ENCODE results near the gene PPIL6.

PPIL6 gene

GRCh38 chr6:109362102-109362884 is 78.1 kb downstream of the PPIL6 start:
- no peak for DNase-seq
- no CpG with 5 or more reads among the region's 7 CpGs for WGBS (ENCODE audit: extremely low coverage, insufficient coverage, low lambda C conversion rate)
- Histone ChIP-seq H2AK5ac (ENCODE audit: low read length) (no peak overlapping the region), H4K8ac (ENCODE audit: low read depth, low read length) (no peak overlapping the region), H3K36me3 (ENCODE audit: control insufficient read depth, insufficient read depth, low read length) (peaks cover 8% of the 10 kb centered on the region), H3K4me2 (ENCODE audit: low read length) (no peak overlapping the region), H3K56ac (ENCODE audit: low read length) (no peak overlapping the region), H3K27me3 (ENCODE audit: insufficient read depth, low read length, poor library complexity) (no peaks in the 10 kb centered on the region), H3K27ac (ENCODE audit: low read depth, low read length) (no peak overlapping the region), H3K79me2 (ENCODE audit: control insufficient read depth, insufficient read depth, low read length) (no peaks in the 10 kb centered on the region), H3K4me1 (ENCODE audit: control insufficient read depth, low read depth, low read length) (no peaks in the 10 kb centered on the region), H3K79me1 (ENCODE audit: low read length) (peaks cover 4% of the 10 kb centered on the region), H3K9ac (ENCODE audit: low read length) (no peak overlapping the region), H4K5ac (ENCODE audit: low read length) (no peak overlapping the region), H3K18ac (ENCODE audit: low read length) (no peak overlapping the region), H2BK5ac (ENCODE audit: low read length) (no peak overlapping the region), H2BK120ac (ENCODE audit: low read depth, low read length) (no peak overlapping the region), H2BK15ac (replicated peaks; ENCODE audit: low read depth) (no peak overlapping the region), H3K4me3 (ENCODE audit: low read length) (no peak overlapping the region), H3K4ac (ENCODE audit: low read depth, low read length) (no peak overlapping the region), H3K23ac (ENCODE audit: low read length) (no peak overlapping the region)

GRCh38 chr6:109360791-109361190 is 79.6 kb downstream of the PPIL6 start:
- H3K79me1 ChIP-seq (ENCODE audit: low read length) = peaks cover 4% of the 10 kb centered on the region
- H2BK120ac ChIP-seq (ENCODE audit: low read depth, low read length) = no peak overlapping the region
- H2BK15ac ChIP-seq (replicated peaks; ENCODE audit: low read depth) = no peak overlapping the region
- no peak overlapping the region for H2AK5ac ChIP-seq (ENCODE audit: low read length)
- H3K36me3 ChIP-seq (ENCODE audit: control insufficient read depth, insufficient read depth, low read length) = peaks cover 8% of the 10 kb centered on the region
- H4K5ac ChIP-seq (ENCODE audit: low read length) = no peak overlapping the region
- H3K27me3 ChIP-seq (ENCODE audit: insufficient read depth, low read length, poor library complexity) = no peaks in the 10 kb centered on the region
- no peak overlapping the region for H3K56ac ChIP-seq (ENCODE audit: low read length)
- H3K4ac ChIP-seq (ENCODE audit: low read depth, low read length) = no peak overlapping the region
- H3K4me2 ChIP-seq (ENCODE audit: low read length) = no peak overlapping the region
- no peaks in the 10 kb centered on the region for H3K79me2 ChIP-seq (ENCODE audit: control insufficient read depth, insufficient read depth, low read length)
- no peak overlapping the region for H3K27ac ChIP-seq (ENCODE audit: low read depth, low read length)
- no peak for DNase-seq
- no peak overlapping the region for H3K18ac ChIP-seq (ENCODE audit: low read length)
- H2BK5ac ChIP-seq (ENCODE audit: low read length) = no peak overlapping the region
- no peaks in the 10 kb centered on the region for H3K4me1 ChIP-seq (ENCODE audit: control insufficient read depth, low read depth, low read length)
- H3K4me3 ChIP-seq (ENCODE audit: low read length) = no peak overlapping the region
- H3K9ac ChIP-seq (ENCODE audit: low read length) = no peak overlapping the region
- no peak overlapping the region for H3K23ac ChIP-seq (ENCODE audit: low read length)
- no peak overlapping the region for H4K8ac ChIP-seq (ENCODE audit: low read depth, low read length)

GRCh38 chr6:109360281-109360680 is 80.1 kb downstream of the PPIL6 start:
- WGBS (ENCODE audit: extremely low coverage, insufficient coverage, low lambda C conversion rate) = no CpG with 5 or more reads among the region's 1 CpG
- Histone ChIP-seq H2AK5ac (ENCODE audit: low read length) (no peak overlapping the region), H3K79me1 (ENCODE audit: low read length) (peaks cover 4% of the 10 kb centered on the region), H4K8ac (ENCODE audit: low read depth, low read length) (no peak overlapping the region), H3K56ac (ENCODE audit: low read length) (no peak overlapping the region), H3K9ac (ENCODE audit: low read length) (no peak overlapping the region), H3K23ac (ENCODE audit: low read length) (no peak overlapping the region), H2BK120ac (ENCODE audit: low read depth, low read length) (no peak overlapping the region), H2BK5ac (ENCODE audit: low read length) (no peak overlapping the region), H3K27ac (ENCODE audit: low read depth, low read length) (no peak overlapping the region), H4K5ac (ENCODE audit: low read length) (no peak overlapping the region), H3K4me2 (ENCODE audit: low read length) (no peak overlapping the region), H3K4me3 (ENCODE audit: low read length) (no peak overlapping the region), H3K79me2 (ENCODE audit: control insufficient read depth, insufficient read depth, low read length) (no peaks in the 10 kb centered on the region), H3K4ac (ENCODE audit: low read depth, low read length) (no peak overlapping the region), H3K4me1 (ENCODE audit: control insufficient read depth, low read depth, low read length) (no peaks in the 10 kb centered on the region), H3K27me3 (ENCODE audit: insufficient read depth, low read length, poor library complexity) (no peaks in the 10 kb centered on the region), H2BK15ac (replicated peaks; ENCODE audit: low read depth) (no peak overlapping the region), H3K18ac (ENCODE audit: low read length) (no peak overlapping the region), H3K36me3 (ENCODE audit: control insufficient read depth, insufficient read depth, low read length) (peaks cover 8% of the 10 kb centered on the region)
- DNase-seq = no peak

GRCh38 chr6:109359248-109359647 is 81.2 kb downstream of the PPIL6 start:
- H2BK15ac ChIP-seq (replicated peaks; ENCODE audit: low read depth) = no peak overlapping the region
- WGBS (ENCODE audit: extremely low coverage, insufficient coverage, low lambda C conversion rate) = no CpG with 5 or more reads among the region's 2 CpGs

GRCh38 chr6:109358204-109358603 is 82.2 kb downstream of the PPIL6 start:
- peaks cover 8% of the 10 kb centered on the region for H3K36me3 ChIP-seq (ENCODE audit: control insufficient read depth, insufficient read depth, low read length)
- no peak overlapping the region for H3K27ac ChIP-seq (ENCODE audit: low read depth, low read length)

More at GRCh38 chr6:109359248-109359647, 81.2 kb downstream of the PPIL6 start:
- Histone ChIP-seq H3K4me3 (ENCODE audit: low read length) (no peak overlapping the region), H3K4me1 (ENCODE audit: control insufficient read depth, low read depth, low read length) (no peaks in the 10 kb centered on the region), H3K23ac (ENCODE audit: low read length) (no peak overlapping the region), H2AK5ac (ENCODE audit: low read length) (no peak overlapping the region), H2BK5ac (ENCODE audit: low read length) (no peak overlapping the region), H3K79me2 (ENCODE audit: control insufficient read depth, insufficient read depth, low read length) (no peaks in the 10 kb centered on the region), H4K5ac (ENCODE audit: low read length) (no peak overlapping the region), H2BK120ac (ENCODE audit: low read depth, low read length) (no peak overlapping the region), H3K18ac (ENCODE audit: low read length) (no peak overlapping the region), H3K36me3 (ENCODE audit: control insufficient read depth, insufficient read depth, low read length) (peaks cover 8% of the 10 kb centered on the region), H4K8ac (ENCODE audit: low read depth, low read length) (no peak overlapping the region), H3K56ac (ENCODE audit: low read length) (no peak overlapping the region), H3K9ac (ENCODE audit: low read length) (no peak overlapping the region), H3K79me1 (ENCODE audit: low read length) (peaks cover 4% of the 10 kb centered on the region), H3K27ac (ENCODE audit: low read depth, low read length) (no peak overlapping the region), H3K27me3 (ENCODE audit: insufficient read depth, low read length, poor library complexity) (no peaks in the 10 kb centered on the region), H3K4me2 (ENCODE audit: low read length) (no peak overlapping the region), H3K4ac (ENCODE audit: low read depth, low read length) (no peak overlapping the region)
- no peak for DNase-seq

GRCh38 chr6:109356237-109356636 is 84.2 kb downstream of the PPIL6 start:
- Histone ChIP-seq H2BK5ac (ENCODE audit: low read length) (no peak overlapping the region), H3K23ac (ENCODE audit: low read length) (no peak overlapping the region), H3K4me2 (ENCODE audit: low read length) (no peak overlapping the region), H2BK15ac (replicated peaks; ENCODE audit: low read depth) (no peak overlapping the region), H3K9ac (ENCODE audit: low read length) (no peak overlapping the region), H2BK120ac (ENCODE audit: low read depth, low read length) (no peak overlapping the region), H3K36me3 (ENCODE audit: control insufficient read depth, insufficient read depth, low read length) (no peaks in the 10 kb centered on the region), H3K56ac (ENCODE audit: low read length) (no peak overlapping the region), H3K4ac (ENCODE audit: low read depth, low read length) (no peak overlapping the region), H3K79me1 (ENCODE audit: low read length) (no peaks in the 10 kb centered on the region), H3K79me2 (ENCODE audit: control insufficient read depth, insufficient read depth, low read length) (no peaks in the 10 kb centered on the region), H3K18ac (ENCODE audit: low read length) (no peak overlapping the region), H3K4me1 (ENCODE audit: control insufficient read depth, low read depth, low read length) (no peaks in the 10 kb centered on the region), H3K27me3 (ENCODE audit: insufficient read depth, low read length, poor library complexity) (no peaks in the 10 kb centered on the region), H4K5ac (ENCODE audit: low read length) (no peak overlapping the region), H4K8ac (ENCODE audit: low read depth, low read length) (no peak overlapping the region), H3K4me3 (ENCODE audit: low read length) (no peak overlapping the region), H3K27ac (ENCODE audit: low read depth, low read length) (no peak overlapping the region), H2AK5ac (ENCODE audit: low read length) (no peak overlapping the region)
- no peak for DNase-seq
- WGBS (ENCODE audit: extremely low coverage, insufficient coverage, low lambda C conversion rate) = no CpG with 5 or more reads among the region's 3 CpGs

More at GRCh38 chr6:109358204-109358603, 82.2 kb downstream of the PPIL6 start:
- no peaks in the 10 kb centered on the region for H3K27me3 ChIP-seq (ENCODE audit: insufficient read depth, low read length, poor library complexity)
- H3K4me3 ChIP-seq (ENCODE audit: low read length) = no peak overlapping the region
- no peak for DNase-seq
- no peak overlapping the region for H3K4me2 ChIP-seq (ENCODE audit: low read length)
- no peaks in the 10 kb centered on the region for H3K79me2 ChIP-seq (ENCODE audit: control insufficient read depth, insufficient read depth, low read length)
- H3K56ac ChIP-seq (ENCODE audit: low read length) = no peak overlapping the region
- peaks cover 4% of the 10 kb centered on the region for H3K79me1 ChIP-seq (ENCODE audit: low read length)
- no peak overlapping the region for H4K5ac ChIP-seq (ENCODE audit: low read length)
- H3K23ac ChIP-seq (ENCODE audit: low read length) = no peak overlapping the region
- no peak overlapping the region for H4K8ac ChIP-seq (ENCODE audit: low read depth, low read length)
- no peaks in the 10 kb centered on the region for H3K4me1 ChIP-seq (ENCODE audit: control insufficient read depth, low read depth, low read length)
- H3K9ac ChIP-seq (ENCODE audit: low read length) = no peak overlapping the region
- no peak overlapping the region for H3K4ac ChIP-seq (ENCODE audit: low read depth, low read length)
- H2BK15ac ChIP-seq (replicated peaks; ENCODE audit: low read depth) = no peak overlapping the region
- no peak overlapping the region for H3K18ac ChIP-seq (ENCODE audit: low read length)
- no peak overlapping the region for H2BK5ac ChIP-seq (ENCODE audit: low read length)
- H2BK120ac ChIP-seq (ENCODE audit: low read depth, low read length) = no peak overlapping the region
- no peak overlapping the region for H2AK5ac ChIP-seq (ENCODE audit: low read length)

Data from mesendoderm (in vitro differentiated cells).